OCI-LY7 (cell line): ENCODE results near the gene PFKFB3. TPM values are rescaled to one million over a fixed set of nuclear protein-coding genes. Genes with fewer than 3 reads are reported as not detected.

Experiments used
- BruUV-seq: library from RNA; stranded (reverse); fragments of 400-500 nt; replicated peaks from 2 replicates; lab custom pipeline; 2021; lab: Mats Ljungman, UMichigan
- CTCF ChIA-PET: fragments of 300-600 bp; sonication (Branson Sonifier 250); formaldehyde crosslinking; loops from one replicate; lab custom pipeline; 2022; ENCODE audit warnings: antibody characterized with exemption; ENCODE audit not compliant: unreplicated experiment; lab: Charles Lee
- POLR2A ChIA-PET: fragments of 300-600 bp; sonication (Branson Sonifier 250); formaldehyde crosslinking; loops from one replicate; lab custom pipeline; 2022; ENCODE audit warnings: antibody characterized with exemption; lab: Charles Lee
- DNase-seq: peaks from one replicate; pipeline ENCODE4 v3.0.0-alpha.2; 2015; ENCODE audit warnings: low spot score
- H2AFZ ChIP-seq: fragments of 200-600 bp; sonication (generic), shearing (Covaris generic); 2 replicates; pipeline ENCODE4 v1.6.1; 2014; ENCODE audit warnings: mild to moderate bottlenecking, antibody characterized with exemption, low read length, moderate library complexity
- H3K27ac ChIP-seq: fragments of 200-600 bp; sonication (generic); 2 replicates; pipeline ENCODE4 v1.5.1; 2014; ENCODE audit warnings: mixed run types, low read depth, mild to moderate bottlenecking, moderate library complexity, low read length, inconsistent platforms; ENCODE audit not compliant: poor library complexity, severe bottlenecking
- H3K36me3 ChIP-seq: fragments of 200-600 bp; sonication (generic); 2 replicates; pipeline ENCODE4 v1.6.1; 2014; ENCODE audit warnings: mild to moderate bottlenecking, antibody characterized with exemption, low read length, moderate library complexity, mixed read lengths; ENCODE audit not compliant: insufficient read depth
- H3K4me1 ChIP-seq: fragments of 200-600 bp; sonication (generic); 2 replicates; pipeline ENCODE4 v1.5.1; 2014; ENCODE audit warnings: mild to moderate bottlenecking, low read length; ENCODE audit not compliant: insufficient read depth, poor library complexity, severe bottlenecking
- H3K4me2 ChIP-seq: fragments of 200-600 bp; sonication (generic); 2 replicates; pipeline ENCODE4 v1.6.1; 2014; ENCODE audit warnings: mild to moderate bottlenecking, low read length
- H3K4me3 ChIP-seq: fragments of 200-600 bp; sonication (generic); 2 replicates; pipeline ENCODE4 v1.5.1; 2014; ENCODE audit warnings: mild to moderate bottlenecking, low read depth, low read length; ENCODE audit not compliant: poor library complexity, severe bottlenecking
- H3K79me2 ChIP-seq: fragments of 200-600 bp; sonication (generic); 2 replicates; pipeline ENCODE4 v1.6.1; 2016; ENCODE audit warnings: low read depth, mild to moderate bottlenecking, low read length, moderate library complexity, mixed read lengths; ENCODE audit not compliant: insufficient read depth
- H3K9me2 ChIP-seq: fragments of 200-600 bp; sonication (generic); 2 replicates; pipeline ENCODE4 v1.6.1; 2016; ENCODE audit warnings: mild to moderate bottlenecking, low read length, mixed read lengths; ENCODE audit not compliant: insufficient read depth
- H3K9me3 ChIP-seq: fragments of 200-600 bp; sonication (generic); 2 replicates; pipeline ENCODE4 v1.6.1; 2014; ENCODE audit warnings: mild to moderate bottlenecking, mixed run types, low read length, mixed read lengths
- H4K20me1 ChIP-seq: fragments of 200-600 bp; sonication (generic); 2 replicates; pipeline ENCODE4 v1.6.1; 2014; ENCODE audit warnings: mild to moderate bottlenecking, antibody characterized with exemption, low read length, moderate library complexity, mixed read lengths; ENCODE audit not compliant: insufficient read depth
- CTCF ChIP-seq: fragments of 200-600 bp; sonication (generic); conservative IDR thresholded peaks from 2 replicates; pipeline ENCODE4 v1.5.1; 2014; ENCODE audit warnings: mild to moderate bottlenecking, antibody characterized with exemption, low read length, moderate library complexity, mixed read lengths
- EZH2phosphoT487 ChIP-seq: fragments of 200-600 bp; sonication (generic); IDR thresholded peaks from 2 replicates; pipeline ENCODE4 v1.6.1; 2018; ENCODE audit warnings: low read depth, borderline replicate concordance, mild to moderate bottlenecking, mixed run types, antibody characterized with exemption, low read length, moderate library complexity, mixed read lengths
- intact Hi-C: fragments of 100-400 bp; cut with micrococcal nuclease; formaldehyde crosslinking; loops from one replicate; pipeline ENCODE4 v1.10.0; 2022; ENCODE audit not compliant: unreplicated experiment
- total RNA-seq, 2 experiments: library from RNA; depleted of rRNA in 1 of 2; stranded (reverse); fragments of >200 nt in 1 of 2; shearing (Covaris generic) in 1 of 2; gene quantifications; 2 replicates each; pipeline ENCODE4 v1.2.3, GENCODE V29; 2014 to 2022

Gene PFKFB3
- total RNA-seq, 2 experiments from 2014 or later: 33.7 to 50.7 TPM

- no peak overlapping the region for H2AFZ ChIP-seq
- no peaks in the 10 kb centered on the region for H3K9me2 ChIP-seq
- H3K9me3 ChIP-seq: no peaks in the 10 kb centered on the region
- ChIA-PET POLR2A (no interaction called here), CTCF (no interaction called here)
- no peak overlapping the region for H3K4me3 ChIP-seq
- H3K4me1 ChIP-seq: no peaks in the 10 kb centered on the region
- H3K27ac ChIP-seq: no peak overlapping the region
- BruUV-seq: no TSS peak
- H3K36me3 ChIP-seq: peaks cover 85% of the 10 kb centered on the region
- no peak for DNase-seq
- H3K4me2 ChIP-seq: no peak overlapping the region
- H3K79me2 ChIP-seq: no peaks in the 10 kb centered on the region
- TF ChIP-seq CTCF (no peak), EZH2phosphoT487 (no peak)
- intact Hi-C loops: no loop called here
- H4K20me1 ChIP-seq: no peaks in the 10 kb centered on the region
Observed at GRCh38 chr10:6232846-6233724, 30.4 kb downstream of the PFKFB3 start.

- H2AFZ ChIP-seq: no peak overlapping the region
- no peak for DNase-seq
- CTCF ChIA-PET: no interaction called here
- TF ChIP-seq EZH2phosphoT487 (no peak), CTCF (no peak)
- POLR2A ChIA-PET: no interaction called here
- no peak overlapping the region for H3K4me3 ChIP-seq
- no peaks in the 10 kb centered on the region for H3K9me2 ChIP-seq
- no peak overlapping the region for H3K27ac ChIP-seq
- H3K79me2 ChIP-seq: no peaks in the 10 kb centered on the region
- no peaks in the 10 kb centered on the region for H3K4me1 ChIP-seq
- no TSS peak for BruUV-seq
- H4K20me1 ChIP-seq: no peaks in the 10 kb centered on the region
- peaks cover 81% of the 10 kb centered on the region for H3K36me3 ChIP-seq
- intact Hi-C loops: no loop called here
- H3K9me3 ChIP-seq: no peaks in the 10 kb centered on the region
- H3K4me2 ChIP-seq: no peak overlapping the region
Observed at GRCh38 chr10:6233725-6234277, 31.1 kb downstream of the PFKFB3 start.

- Histone ChIP-seq H3K79me2 (no peaks in the 10 kb centered on the region), H3K9me2 (no peaks in the 10 kb centered on the region), H4K20me1 (no peaks in the 10 kb centered on the region), H3K4me2 (no peak overlapping the region), H3K4me1 (peaks cover 4% of the 10 kb centered on the region), H3K4me3 (no peak overlapping the region), H3K27ac (no peak overlapping the region), H3K36me3 (peaks cover 79% of the 10 kb centered on the region), H3K9me3 (no peaks in the 10 kb centered on the region), H2AFZ (no peak overlapping the region)
- ChIA-PET POLR2A (interaction anchor here (0.9 to 1.5 kb wide), 2 partner anchors 10 to 142 kb away, joined by 3 to 8 read pairs; no protein-coding TSS in a partner anchor), CTCF (no interaction called here)
- BruUV-seq: no TSS peak
- no peak for DNase-seq
- intact Hi-C loops: no loop called here
- TF ChIP-seq EZH2phosphoT487 (no peak), CTCF (no peak)
Observed at GRCh38 chr10:6234371-6234770, 31.6 kb downstream of the PFKFB3 start.
